ENCODE data around the gene PACSIN2.
"Not testable (repeated sequence)": the region's sequence is repeated elsewhere in the genome, so short reads cannot be mapped to it uniquely, and the experiment has no call there.

Gene PACSIN2

GRCh38 chr22:42925598-42925997 is 89.4 kb downstream of the PACSIN2 start:
- Histone ChIP-seq H3K4me3 (replicated peaks; ENCODE audit: insufficient read depth, low read length) (no peak overlapping the region), H3K27me3 (ENCODE audit: insufficient read depth, poor library complexity, severe bottlenecking) (no peaks in the 10 kb centered on the region), H3K27ac (replicated peaks) (peak overlapping the region; percentile 15)
- peak in 1 of 2 experiments; percentile 87 for DNase-seq (ENCODE audit: low read depth in 1 of 2, low spot score in 1 of 2)
- TF ChIP-seq SPI1 (IDR thresholded peaks at IDR 0.05; ENCODE audit: borderline replicate concordance, low read depth) (no peak), REST (IDR thresholded peaks at IDR 0.05; ENCODE audit: insufficient replicate concordance, low read depth) (no peak), GABPA (IDR thresholded peaks at IDR 0.05; ENCODE audit: low read depth) (0 out of 2 replicates have a peak, but pooled peaks have one; percentile 25), CTCF (IDR thresholded peaks at IDR 0.05; ENCODE audit: insufficient read depth, low read length) (no peak), POLR2AphosphoS5 (IDR thresholded peaks at IDR 0.05; ENCODE audit: low read depth) (peak; percentile 91)

GRCh38 chr22:42925031-42925430 is 89.9 kb downstream of the PACSIN2 start:
- H3K4me3 ChIP-seq (replicated peaks; ENCODE audit: insufficient read depth, low read length); H3K27me3 ChIP-seq (ENCODE audit: insufficient read depth, poor library complexity, severe bottlenecking); DNase-seq (ENCODE audit: low read depth in 1 of 2, low spot score in 1 of 2): not testable (repeated sequence)
- peak overlapping the region; percentile 34; the same call in 1 of the 2 replicates for H3K27ac ChIP-seq (replicated peaks)

- no peak for DNase-seq (ENCODE audit: low read depth in 1 of 2, low spot score in 1 of 2)
These were observed 90.5 kb downstream of the PACSIN2 start for GRCh38 chr22:42924436-42924835.

More at GRCh38 chr22:42924436-42924835, 90.5 kb downstream of the PACSIN2 start:
- TF ChIP-seq GABPA (IDR thresholded peaks at IDR 0.05; ENCODE audit: low read depth): no peak
- no peak for TF ChIP-seq CTCF (IDR thresholded peaks at IDR 0.05; ENCODE audit: insufficient read depth, low read length)
- TF ChIP-seq SPI1 (IDR thresholded peaks at IDR 0.05; ENCODE audit: borderline replicate concordance, low read depth): no peak
- no peak for TF ChIP-seq REST (IDR thresholded peaks at IDR 0.05; ENCODE audit: insufficient replicate concordance, low read depth)
- no peak for TF ChIP-seq POLR2AphosphoS5 (IDR thresholded peaks at IDR 0.05; ENCODE audit: low read depth)
- Histone ChIP-seq H3K4me3 (replicated peaks; ENCODE audit: insufficient read depth, low read length) (no peak overlapping the region), H3K27me3 (ENCODE audit: insufficient read depth, poor library complexity, severe bottlenecking) (no peaks in the 10 kb centered on the region), H3K27ac (replicated peaks) (peak overlapping the region; percentile 78)
